Skeletal muscle tissue (tissue), 4 donors: ENCODE results near the gene PRR7. TPM values are rescaled to one million over a fixed set of nuclear protein-coding genes. Genes with fewer than 3 reads are reported as not detected.

Source experiments
- H3K27ac ChIP-seq: one replicate; pipeline ENCODE4 v1.7.0; 2013; ENCODE audit warnings: mild to moderate bottlenecking, low read depth, low read length, inconsistent platforms
- H3K27me3 ChIP-seq, 3 donors: one replicate each; pipeline ENCODE4 v1.7.0; 2013; ENCODE audit warnings: low read length in 3 of 3; ENCODE audit not compliant: control insufficient read depth in 3 of 3, insufficient read depth in 3 of 3
- H3K36me3 ChIP-seq, 3 donors: one replicate each; pipeline ENCODE4 v1.7.0; 2013; ENCODE audit warnings: low read length in 3 of 3; ENCODE audit not compliant: control insufficient read depth in 3 of 3, insufficient read depth in 3 of 3
- H3K4me1 ChIP-seq, 3 donors: one replicate each; pipeline ENCODE4 v1.7.0; 2013; ENCODE audit warnings: low read length in 3 of 3, mild to moderate bottlenecking in 3 of 3; ENCODE audit not compliant: control insufficient read depth in 3 of 3, insufficient read depth in 3 of 3
- H3K4me3 ChIP-seq, 3 donors: one replicate each; pipeline ENCODE4 v1.7.0; 2013; ENCODE audit warnings: low read length in 3 of 3
- H3K9ac ChIP-seq, 3 donors: one replicate each; pipeline ENCODE4 v1.7.0; 2013; ENCODE audit warnings: low read length in 3 of 3, mild to moderate bottlenecking in 3 of 3, moderate library complexity in 2 of 3, low read depth in 1 of 3
- H3K9me3 ChIP-seq, 3 donors: one replicate each; pipeline ENCODE4 v1.7.0; 2013; ENCODE audit warnings: low read length in 3 of 3; ENCODE audit not compliant: control insufficient read depth in 3 of 3
- total RNA-seq: library from RNA; depleted of rRNA; stranded (reverse); fragments of >200 nt; gene quantifications from one replicate; pipeline ENCODE4 v1.2.3, GENCODE V29; 2014
- donor health status: Osteomylitis.

Gene PRR7
- total RNA-seq, 1 donor from 2014 or later, result 0.52 TPM

- H3K27me3 ChIP-seq, result no peaks in the 10 kb centered on the region
- no peak overlapping the region for H3K27ac ChIP-seq
- H3K9me3 ChIP-seq, result no peaks in the 10 kb centered on the region
- no peak overlapping the region for H3K9ac ChIP-seq
- H3K36me3 ChIP-seq, result peaks cover 39 to 65% (median 49%) of the 10 kb centered on the region in 3 donors
- H3K4me3 ChIP-seq, result no peak overlapping the region
- H3K4me1 ChIP-seq, result peaks cover 0 to 4% (median 2%) of the 10 kb centered on the region in 3 donors
These were observed 9.0 kb upstream of the PRR7 start for GRCh38 chr5:177437623-177438022.

GRCh38 chr5:177438468-177438867, 8.1 kb upstream of the PRR7 start:
- Histone ChIP-seq H3K36me3 (peaks cover 31 to 56% (median 40%) of the 10 kb centered on the region in 3 donors), H3K9me3 (no peaks in the 10 kb centered on the region), H3K27me3 (no peaks in the 10 kb centered on the region), H3K9ac (no peak overlapping the region), H3K4me3 (no peak overlapping the region), H3K27ac (no peak overlapping the region), H3K4me1 (no peaks in the 10 kb centered on the region)

GRCh38 chr5:177439518-177440053, 7.0 kb upstream of the PRR7 start:
- H3K9me3 ChIP-seq, result no peaks in the 10 kb centered on the region
- H3K36me3 ChIP-seq, result peaks cover 21 to 46% (median 33%) of the 10 kb centered on the region in 3 donors
- no peaks in the 10 kb centered on the region for H3K4me1 ChIP-seq
- no peaks in the 10 kb centered on the region for H3K27me3 ChIP-seq
- H3K9ac ChIP-seq, result no peak overlapping the region
- H3K4me3 ChIP-seq, result no peak overlapping the region
- no peak overlapping the region for H3K27ac ChIP-seq

- no peak overlapping the region for H3K27ac ChIP-seq
- H3K4me1 ChIP-seq, result no peaks in the 10 kb centered on the region
- peaks cover 14 to 38% (median 25%) of the 10 kb centered on the region in 3 donors for H3K36me3 ChIP-seq
- no peak overlapping the region for H3K9ac ChIP-seq
- H3K4me3 ChIP-seq, result no peak overlapping the region
- no peaks in the 10 kb centered on the region for H3K27me3 ChIP-seq
- H3K9me3 ChIP-seq, result no peaks in the 10 kb centered on the region
These were observed 6.2 kb upstream of the PRR7 start for GRCh38 chr5:177440211-177440989.

GRCh38 chr5:177440990-177441780, 5.4 kb upstream of the PRR7 start:
- H3K4me3 ChIP-seq, result no peak overlapping the region
- no peak overlapping the region for H3K9ac ChIP-seq
- no peak overlapping the region for H3K27ac ChIP-seq
- peaks cover 3 to 4% (median 3%) of the 10 kb centered on the region in 3 donors for H3K4me1 ChIP-seq
- H3K36me3 ChIP-seq, result peaks cover 13 to 31% (median 23%) of the 10 kb centered on the region in 3 donors
- H3K27me3 ChIP-seq, result peaks cover 0 to 2% (median 0%) of the 10 kb centered on the region in 3 donors
- no peaks in the 10 kb centered on the region for H3K9me3 ChIP-seq

- Histone ChIP-seq H3K4me3 (no peak overlapping the region), H3K9ac (no peak overlapping the region), H3K27me3 (peaks cover 0 to 4% (median 0%) of the 10 kb centered on the region in 3 donors), H3K27ac (no peak overlapping the region), H3K9me3 (no peaks in the 10 kb centered on the region), H3K36me3 (peaks cover 8 to 25% (median 16%) of the 10 kb centered on the region in 3 donors), H3K4me1 (peaks cover 7 to 8% (median 8%) of the 10 kb centered on the region in 3 donors)
These were observed 4.4 kb upstream of the PRR7 start for GRCh38 chr5:177442066-177442826.

- H3K36me3 ChIP-seq, result peaks cover 8 to 15% (median 11%) of the 10 kb centered on the region in 3 donors
- H3K27ac ChIP-seq, result no peak overlapping the region
- peaks cover 4 to 8% (median 6%) of the 10 kb centered on the region in 3 donors for H3K27me3 ChIP-seq
- no peak overlapping the region for H3K4me3 ChIP-seq
- H3K9me3 ChIP-seq, result no peaks in the 10 kb centered on the region
- peaks cover 14 to 19% (median 16%) of the 10 kb centered on the region in 3 donors for H3K4me1 ChIP-seq
- no peak overlapping the region for H3K9ac ChIP-seq
These were observed 3.2 kb upstream of the PRR7 start for GRCh38 chr5:177443144-177443983.

GRCh38 chr5:177444106-177445051, 2.2 kb upstream of the PRR7 start:
- H3K9me3 ChIP-seq, result no peaks in the 10 kb centered on the region
- peaks cover 4 to 12% (median 11%) of the 10 kb centered on the region in 3 donors for H3K27me3 ChIP-seq
- H3K27ac ChIP-seq, result no peak overlapping the region
- no peak overlapping the region for H3K4me3 ChIP-seq
- no peak overlapping the region for H3K9ac ChIP-seq
- peaks cover 8 to 11% (median 10%) of the 10 kb centered on the region in 3 donors for H3K36me3 ChIP-seq
- H3K4me1 ChIP-seq, result peaks cover 14 to 23% (median 16%) of the 10 kb centered on the region in 3 donors
